H1 (cell line): ENCODE results near the gene CADM2. TPM values are rescaled to one million over a fixed set of nuclear protein-coding genes. Genes with fewer than 3 reads are reported as not detected.

ENCODE experiments used
- CTCF ChIA-PET: fragments of 300-600 bp; sonication (Branson Sonifier 250); formaldehyde crosslinking; loops from one replicate; lab custom pipeline; 2021; ENCODE audit not compliant: partially characterized antibody; lab: Charles Lee
- POLR2A ChIA-PET: fragments of 300-600 bp; sonication (Branson Sonifier 250); formaldehyde crosslinking; loops from one replicate; lab custom pipeline; 2021; ENCODE audit warnings: inconsistent platforms; ENCODE audit not compliant: partially characterized antibody; lab: Charles Lee
- DNase-seq, 2 experiments: peaks; one replicate each; pipeline versions ENCODE4 v3.0.0 to v3.0.0-alpha.2; 2010 to 2022; ENCODE audit warnings: low spot score in 2 of 2, low read depth in 1 of 2, mixed read lengths in 1 of 2
- FAIRE-seq: peaks from 2 replicates; lab custom pipeline; 2011; peaks lifted over from hg19 to GRCh38; lab: Jason Lieb, UNC
- H2AFZ ChIP-seq: 2 replicates; pipeline ENCODE4 v1.8.1; 2012; ENCODE audit warnings: low read length, inconsistent platforms
- H2AK5ac ChIP-seq: 2 replicates; pipeline ENCODE4 v1.6.1; 2013; ENCODE audit warnings: low read depth, low read length
- H2BK120ac ChIP-seq: replicated peaks from 2 replicates; pipeline ENCODE3; 2013; ENCODE audit warnings: low read depth, low read length, inconsistent platforms
- H2BK12ac ChIP-seq: 2 replicates; pipeline ENCODE4 v1.6.1; 2013; ENCODE audit warnings: low read depth, low read length
- H2BK15ac ChIP-seq: 2 replicates; pipeline ENCODE4 v1.6.1; 2013; ENCODE audit warnings: low read length
- H2BK20ac ChIP-seq: 2 replicates; pipeline ENCODE4 v1.6.1; 2013; ENCODE audit warnings: low read length
- H2BK5ac ChIP-seq: 2 replicates; pipeline ENCODE4 v1.6.1; 2013; ENCODE audit warnings: low read depth, low read length
- H3K14ac ChIP-seq: 2 replicates; pipeline ENCODE4 v1.6.1; 2013; ENCODE audit warnings: inconsistent platforms; ENCODE audit not compliant: insufficient read length
- H3K18ac ChIP-seq: 2 replicates; pipeline ENCODE4 v1.6.1; 2013; ENCODE audit warnings: low read length; ENCODE audit errors: extremely low read depth
- H3K23ac ChIP-seq: 2 replicates; pipeline ENCODE4 v1.6.1; 2013; ENCODE audit warnings: inconsistent platforms; ENCODE audit not compliant: insufficient read length
- H3K23me2 ChIP-seq: 2 replicates; pipeline ENCODE4 v1.6.1; 2013; ENCODE audit warnings: low read depth, low read length
- H3K27ac ChIP-seq: 2 replicates; pipeline ENCODE4 v1.6.1; 2011; ENCODE audit warnings: low read depth, low read length, inconsistent platforms
- H3K27me3 ChIP-seq, 4 experiments: replicated peaks in 1 of 4; 1 replicate in 1 of 4; 2 replicates in 3 of 4; pipeline versions ENCODE4 v1.6.1 to v1.8.1; 2011 to 2013; ENCODE audit warnings: low read length in 3 of 4, mild to moderate bottlenecking in 3 of 4, inconsistent platforms in 2 of 4, mixed read lengths in 2 of 4, moderate library complexity in 1 of 4; ENCODE audit not compliant: control insufficient read depth in 3 of 4, insufficient read depth in 3 of 4; ENCODE audit errors: extremely low read depth in 1 of 4
- H3K36me3 ChIP-seq, 4 experiments: 2 replicates each; pipeline versions ENCODE4 v1.6.1 to v1.8.1; 2011 to 2013; ENCODE audit warnings: mild to moderate bottlenecking in 4 of 4, low read length in 3 of 4, moderate library complexity in 2 of 4, control low read depth in 1 of 4, inconsistent platforms in 1 of 4; ENCODE audit not compliant: insufficient read depth in 4 of 4, control insufficient read depth in 2 of 4
- H3K4ac ChIP-seq: replicated peaks from 2 replicates; pipeline ENCODE3; 2013; ENCODE audit warnings: low read length, low read depth, mixed read lengths, inconsistent platforms; ENCODE audit not compliant: insufficient read length
- H3K4me1 ChIP-seq, 4 experiments: replicated peaks in 1 of 4; 1 replicate in 1 of 4; 2 replicates in 3 of 4; pipeline versions ENCODE4 v1.6.1 to v1.8.1; 2011 to 2013; ENCODE audit warnings: low read length in 3 of 4, inconsistent platforms in 2 of 4, mixed read lengths in 1 of 4; ENCODE audit not compliant: insufficient read depth in 4 of 4, control insufficient read depth in 3 of 4
- H3K4me2 ChIP-seq, 2 experiments: 2 replicates each; pipeline versions ENCODE4 v1.6.1 to v1.8.1; 2011 to 2013; ENCODE audit warnings: low read depth in 2 of 2, low read length in 2 of 2, control low read depth in 1 of 2, inconsistent platforms in 1 of 2, mild to moderate bottlenecking in 1 of 2; ENCODE audit not compliant: insufficient read depth in 1 of 2
- H3K4me3 ChIP-seq, 4 experiments: fragments of 200-600, 300-600 bp in 1 of 4; sonication (generic), shearing (Covaris generic), sonication (Bioruptor Twin) in 1 of 4; 2 replicates each; pipeline versions ENCODE4 v1.5.1 to v1.8.1; 2011 to 2016; ENCODE audit warnings: low read length in 4 of 4, low read depth in 3 of 4, control low read depth in 2 of 4, inconsistent platforms in 2 of 4, mild to moderate bottlenecking in 2 of 4, mixed read lengths in 1 of 4, moderate library complexity in 1 of 4; ENCODE audit not compliant: insufficient read depth in 2 of 4; ENCODE audit errors: extremely low read depth in 1 of 4
- H3K56ac ChIP-seq: replicated peaks from 2 replicates; pipeline ENCODE3; 2013; ENCODE audit warnings: low read depth, mild to moderate bottlenecking, mixed read lengths, low read length, inconsistent platforms; ENCODE audit not compliant: insufficient read length
- H3K79me1 ChIP-seq: 2 replicates; pipeline ENCODE4 v1.6.1; 2013; ENCODE audit warnings: low read depth, low read length, control low read depth
- H3K79me2 ChIP-seq, 2 experiments: 2 replicates each; pipeline versions ENCODE4 v1.6.1 to v1.8.1; 2012 to 2013; ENCODE audit warnings: low read length in 2 of 2, mild to moderate bottlenecking in 2 of 2, inconsistent platforms in 1 of 2; ENCODE audit not compliant: insufficient read depth in 2 of 2, control insufficient read depth in 1 of 2
- H3K9ac ChIP-seq, 4 experiments: replicated peaks in 1 of 4; 1 replicate in 1 of 4; 2 replicates in 3 of 4; pipeline versions ENCODE4 v1.6.1 to v1.8.1; 2011 to 2013; ENCODE audit warnings: low read depth in 3 of 4, low read length in 3 of 4, control low read depth in 2 of 4, mild to moderate bottlenecking in 2 of 4, moderate library complexity in 2 of 4, inconsistent platforms in 1 of 4; ENCODE audit errors: extremely low read depth in 1 of 4
- H3K9me3 ChIP-seq, 2 experiments: 2 replicates each; pipeline versions ENCODE4 v1.6.1 to v1.8.1; 2012 to 2013; ENCODE audit warnings: mild to moderate bottlenecking in 2 of 2, moderate library complexity in 2 of 2, control low read depth in 1 of 2, inconsistent platforms in 1 of 2, low read depth in 1 of 2, low read length in 1 of 2, mixed read lengths in 1 of 2; ENCODE audit not compliant: insufficient read depth in 2 of 2
- H4K20me1 ChIP-seq, 2 experiments: replicated peaks in 1 of 2; 2 replicates each; pipeline versions ENCODE3 to v1.8.1; 2011 to 2013; ENCODE audit warnings: inconsistent platforms in 2 of 2, low read length in 2 of 2, mild to moderate bottlenecking in 1 of 2; ENCODE audit not compliant: insufficient read depth in 2 of 2, control insufficient read depth in 1 of 2
- H4K5ac ChIP-seq: 2 replicates; pipeline ENCODE4 v1.6.1; 2013; ENCODE audit warnings: low read length, low read depth, mixed read lengths, inconsistent platforms; ENCODE audit not compliant: insufficient read length
- H4K8ac ChIP-seq: 2 replicates; pipeline ENCODE4 v1.8.0; 2013; ENCODE audit warnings: mild to moderate bottlenecking, moderate library complexity, low read length, inconsistent platforms; ENCODE audit not compliant: insufficient read depth; ENCODE audit errors: extremely low read depth
- H4K91ac ChIP-seq: replicated peaks from 2 replicates; pipeline ENCODE3; 2013; ENCODE audit warnings: low read length, mixed read lengths, inconsistent platforms; ENCODE audit not compliant: insufficient read length
- ASH2L ChIP-seq: fragments of 200-600, 300-600 bp; sonication (generic); IDR thresholded peaks from one replicate; pipeline ENCODE4 v1.7.1; 2017; ENCODE audit warnings: low read length
- BCL11A ChIP-seq, 2 experiments: IDR thresholded peaks; one replicate each; pipeline ENCODE4 v1.6.1; 2011; ENCODE audit warnings: low read depth in 2 of 2, low read length in 2 of 2, mild to moderate bottlenecking in 2 of 2
- GTF2F1 ChIP-seq: IDR thresholded peaks from 2 replicates; pipeline ENCODE4 v1.6.1; 2012; ENCODE audit warnings: low read depth, low read length, improper control_type of control experiment, borderline replicate concordance
- JUN ChIP-seq: IDR thresholded peaks from 2 replicates; pipeline ENCODE4 v1.6.1; 2011; ENCODE audit warnings: low read depth, mild to moderate bottlenecking, improper control_type of control experiment, low read length
- KDM1A ChIP-seq: fragments of 200-600, 300-600 bp; sonication (generic); IDR thresholded peaks from 2 replicates; pipeline ENCODE4 v1.7.1; 2016; ENCODE audit warnings: mild to moderate bottlenecking, low read length, borderline replicate concordance
- KDM5A ChIP-seq: fragments of 200-600 bp; IDR thresholded peaks from 2 replicates; pipeline ENCODE4 v1.7.1; 2012; ENCODE audit warnings: mild to moderate bottlenecking, low read length, inconsistent platforms, mixed read lengths
- NRF1 ChIP-seq: IDR thresholded peaks from 2 replicates; pipeline ENCODE4 v1.6.1; 2011; ENCODE audit warnings: mild to moderate bottlenecking, low read depth, low read length, improper control_type of control experiment
- TEAD4 ChIP-seq: IDR thresholded peaks from 2 replicates; pipeline ENCODE4 v1.6.1; 2012; ENCODE audit warnings: low read depth, low read length, inconsistent platforms, mixed read lengths
- WGBS, 2 experiments: shearing (Covaris generic) in 1 of 2; methylation state at CpG; one replicate each; pipeline versions ENCODE4 v1.1.6 to v1.1.7; 2013 to 2015; ENCODE audit warnings: low lambda C conversion rate in 2 of 2, mixed read lengths in 2 of 2, inconsistent platforms in 1 of 2, low coverage in 1 of 2, missing lambda C conversion rate in 1 of 2; ENCODE audit not compliant: insufficient replicate concordance in 2 of 2, insufficient coverage in 1 of 2, insufficient read length in 1 of 2; ENCODE audit errors: extremely low coverage in 1 of 2, missing lambda C conversion rate in 1 of 2; 5-methylcytosine and 5-hydroxymethylcytosine counted together
- polyA plus RNA-seq, 7 experiments: library from polyadenylated mRNA; depleted of rRNA in 3 of 7; stranded (reverse) in 5 of 7; unstranded in 2 of 7; fragments of >200 nt in 5 of 7; fragments of 200-250 nt in 2 of 7; gene quantifications; 1 replicate in 5 of 7; 2 replicates in 1 of 7; 4 replicates in 1 of 7; pipeline versions ENCODE4 v1.2.1 to v1.2.3, GENCODE V29; 2011 to 2013; ENCODE audit warnings: missing spikeins in 2 of 7, mixed read lengths in 2 of 7
- total RNA-seq: library from RNA; stranded (reverse); fragmentation: NEBNext Ultra II Directional; extraction: Animal tissue kit (Norgen Biotek cat#: 25700); gene quantifications from 2 replicates; pipeline ENCODE4 v1.2.1, GENCODE V29; 2021
- TF ChIP-seq, protein P1 (sequence below), 3 experiments: IDR thresholded peaks; 1 replicate in 2 of 3; 2 replicates in 1 of 3; pipeline versions ENCODE4 v1.5.1 to v1.6.1; 2011; ENCODE audit warnings: low read length in 3 of 3, mild to moderate bottlenecking in 3 of 3, inconsistent platforms in 2 of 3, low read depth in 1 of 3, moderate library complexity in 1 of 3; ENCODE audit not compliant: insufficient read depth in 1 of 3; ENCODE audit errors: control extremely low read depth in 1 of 3
- TF ChIP-seq, protein P2 (sequence below): IDR thresholded peaks from 2 replicates; pipeline ENCODE4 v1.6.1; 2012; ENCODE audit warnings: low read length, inconsistent platforms

CADM2 gene
- total and polyA plus RNA-seq, 2 of the 8 experiments (the other 6 are each of a cell fraction or from before 2014, with no cell fraction given) = 14.9 to 20.9 TPM

DNA sequence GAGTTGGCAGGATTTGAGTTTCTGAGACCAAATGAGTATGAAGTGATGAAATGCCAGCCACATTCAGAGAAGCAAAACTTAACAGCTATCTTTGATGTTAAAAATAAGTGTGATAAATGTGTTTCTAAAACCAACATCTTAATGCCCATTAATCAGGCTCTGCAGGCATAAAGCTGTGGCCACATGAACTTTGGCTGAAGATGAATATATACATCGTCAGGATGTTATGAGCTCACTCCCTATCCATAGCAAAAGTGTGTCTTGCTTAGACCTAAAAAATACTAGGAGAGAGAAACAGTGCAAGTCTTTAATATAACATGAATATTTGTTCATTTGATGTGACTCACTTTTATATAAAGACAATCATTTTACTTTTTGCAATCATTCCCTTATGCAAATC, 218.0 kb downstream of the CADM2 start:
- Histone ChIP-seq H4K5ac (no peak overlapping the region), H3K14ac (no peak overlapping the region), H3K23me2 (no peaks in the 10 kb centered on the region), H2BK5ac (no peak overlapping the region), H3K23ac (no peak overlapping the region), H4K20me1 (no peaks in the 10 kb centered on the region), H3K9me3 (no peaks in the 10 kb centered on the region), H3K4ac (no peak overlapping the region), H4K8ac (no peak overlapping the region), H2BK15ac (no peak overlapping the region), H3K18ac (no peak overlapping the region), H3K27ac (no peak overlapping the region), H3K4me2 (no peak overlapping the region), H2AK5ac (no peak overlapping the region), H2BK120ac (no peak overlapping the region), H2BK12ac (no peak overlapping the region), H2BK20ac (no peak overlapping the region), H3K27me3 (no peaks in the 10 kb centered on the region), H3K56ac (no peak overlapping the region), H3K9ac (no peak overlapping the region), H3K79me2 (no peaks in the 10 kb centered on the region), H3K4me3 (no peak overlapping the region), H3K79me1 (no peaks in the 10 kb centered on the region), H3K36me3 (no peaks in the 10 kb centered on the region), H4K91ac (no peak overlapping the region), H2AFZ (no peak overlapping the region), H3K4me1 (no peaks in the 10 kb centered on the region)
- ChIA-PET CTCF (no interaction called here), POLR2A (no interaction called here)
- no peak for DNase-seq
- 71% methylated on average over 1 of the region's 1 CpG; no CpG with 5 or more reads in 1 of the 2 experiments for WGBS, 2 experiments
- no peak for FAIRE-seq
- TF ChIP-seq KDM5A = no peak
- no peak for TF ChIP-seq NRF1
- no peak for TF ChIP-seq BCL11A (IDR thresholded peaks at IDR 0.05; ENCODE audit: low read depth in 2 of 2, low read length in 2 of 2)
- no peak for TF ChIP-seq TEAD4
- TF ChIP-seq, protein P1, sequence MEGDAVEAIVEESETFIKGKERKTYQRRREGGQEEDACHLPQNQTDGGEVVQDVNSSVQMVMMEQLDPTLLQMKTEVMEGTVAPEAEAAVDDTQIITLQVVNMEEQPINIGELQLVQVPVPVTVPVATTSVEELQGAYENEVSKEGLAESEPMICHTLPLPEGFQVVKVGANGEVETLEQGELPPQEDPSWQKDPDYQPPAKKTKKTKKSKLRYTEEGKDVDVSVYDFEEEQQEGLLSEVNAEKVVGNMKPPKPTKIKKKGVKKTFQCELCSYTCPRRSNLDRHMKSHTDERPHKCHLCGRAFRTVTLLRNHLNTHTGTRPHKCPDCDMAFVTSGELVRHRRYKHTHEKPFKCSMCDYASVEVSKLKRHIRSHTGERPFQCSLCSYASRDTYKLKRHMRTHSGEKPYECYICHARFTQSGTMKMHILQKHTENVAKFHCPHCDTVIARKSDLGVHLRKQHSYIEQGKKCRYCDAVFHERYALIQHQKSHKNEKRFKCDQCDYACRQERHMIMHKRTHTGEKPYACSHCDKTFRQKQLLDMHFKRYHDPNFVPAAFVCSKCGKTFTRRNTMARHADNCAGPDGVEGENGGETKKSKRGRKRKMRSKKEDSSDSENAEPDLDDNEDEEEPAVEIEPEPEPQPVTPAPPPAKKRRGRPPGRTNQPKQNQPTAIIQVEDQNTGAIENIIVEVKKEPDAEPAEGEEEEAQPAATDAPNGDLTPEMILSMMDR (IDR thresholded peaks at IDR 0.05; ENCODE audit: control extremely low read depth in 1 of 3, insufficient read depth in 1 of 3, low read depth in 1 of 3, low read length in 3 of 3) = no peak
- no peak for TF ChIP-seq KDM1A
- no peak for TF ChIP-seq ASH2L
- TF ChIP-seq GTF2F1 = no peak
- no peak for TF ChIP-seq JUN
- TF ChIP-seq, protein P2, sequence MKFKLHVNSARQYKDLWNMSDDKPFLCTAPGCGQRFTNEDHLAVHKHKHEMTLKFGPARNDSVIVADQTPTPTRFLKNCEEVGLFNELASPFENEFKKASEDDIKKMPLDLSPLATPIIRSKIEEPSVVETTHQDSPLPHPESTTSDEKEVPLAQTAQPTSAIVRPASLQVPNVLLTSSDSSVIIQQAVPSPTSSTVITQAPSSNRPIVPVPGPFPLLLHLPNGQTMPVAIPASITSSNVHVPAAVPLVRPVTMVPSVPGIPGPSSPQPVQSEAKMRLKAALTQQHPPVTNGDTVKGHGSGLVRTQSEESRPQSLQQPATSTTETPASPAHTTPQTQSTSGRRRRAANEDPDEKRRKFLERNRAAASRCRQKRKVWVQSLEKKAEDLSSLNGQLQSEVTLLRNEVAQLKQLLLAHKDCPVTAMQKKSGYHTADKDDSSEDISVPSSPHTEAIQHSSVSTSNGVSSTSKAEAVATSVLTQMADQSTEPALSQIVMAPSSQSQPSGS = no peak
